ENCODE measurements around the gene GRM1. TPM values are rescaled to one million over a fixed set of nuclear protein-coding genes. Genes with fewer than 3 reads are reported as not detected.

The GRM1 gene
- total and polyA plus RNA-seq, 2 experiments from 2014 or later, result not detected

- no peaks in the 10 kb centered on the region for H3F3A ChIP-seq (ENCODE audit: insufficient read depth)
- no peak overlapping the region for H3K4me2 ChIP-seq (ENCODE audit: unreplicated experiment)
- no peaks in the 10 kb centered on the region for H3K27me3 ChIP-seq (replicated peaks; ENCODE audit: insufficient read depth)
- H3K9ac ChIP-seq, result no peak overlapping the region
- WGBS, 2 experiments (ENCODE audit: low coverage in 1 of 2, low lambda C conversion rate in 2 of 2, missing lambda C conversion rate in 2 of 2), result 24 to 27% methylated on average over 4 of the region's 4 CpGs
- no peak for DNase-seq
- no peak for TF ChIP-seq EZH2phosphoT487 (IDR thresholded peaks at IDR 0.05; ENCODE audit: insufficient read depth, low read depth)
- TF ChIP-seq EZH2 (IDR thresholded peaks at IDR 0.05; ENCODE audit: insufficient read depth, poor library complexity, severe bottlenecking), result no peak
- no peak overlapping the region for H2AFZ ChIP-seq
- H3K79me2 ChIP-seq (ENCODE audit: insufficient read depth), result no peaks in the 10 kb centered on the region
- no peaks in the 10 kb centered on the region for H3K9me2 ChIP-seq (ENCODE audit: insufficient read depth)
- no peak overlapping the region for H3K4me3 ChIP-seq
- in situ Hi-C loops (cut with MboI), result no loop called here
- no peaks in the 10 kb centered on the region for H3K36me3 ChIP-seq (ENCODE audit: low read depth)
- H3K27ac ChIP-seq, result no peak overlapping the region
- H4K20me1 ChIP-seq (ENCODE audit: insufficient read depth), result no peaks in the 10 kb centered on the region
- H3K4me1 ChIP-seq (ENCODE audit: insufficient read depth), result no peaks in the 10 kb centered on the region
- H3K9me3 ChIP-seq (ENCODE audit: low read depth), result no peaks in the 10 kb centered on the region
Observed at GRCh38 chr6:146153040-146153758, 124.3 kb downstream of the GRM1 start.

GRCh38 chr6:146154197-146154596, 125.3 kb downstream of the GRM1 start:
- H3K4me1 ChIP-seq (ENCODE audit: insufficient read depth), result no peaks in the 10 kb centered on the region
- 4% methylated on average over 6 of the region's 6 CpGs for WGBS, 2 experiments (ENCODE audit: low coverage in 1 of 2, low lambda C conversion rate in 2 of 2, missing lambda C conversion rate in 2 of 2)
- no peaks in the 10 kb centered on the region for H3F3A ChIP-seq (ENCODE audit: insufficient read depth)
- TF ChIP-seq EZH2 (IDR thresholded peaks at IDR 0.05; ENCODE audit: insufficient read depth, poor library complexity, severe bottlenecking) (no peak), EZH2phosphoT487 (IDR thresholded peaks at IDR 0.05; ENCODE audit: insufficient read depth, low read depth) (no peak)
- H3K79me2 ChIP-seq (ENCODE audit: insufficient read depth), result no peaks in the 10 kb centered on the region
- no peak overlapping the region for H3K4me2 ChIP-seq (ENCODE audit: unreplicated experiment)
- no peak overlapping the region for H3K27ac ChIP-seq
- no peak overlapping the region for H3K4me3 ChIP-seq
- H3K27me3 ChIP-seq (replicated peaks; ENCODE audit: insufficient read depth), result no peaks in the 10 kb centered on the region
- DNase-seq, result no peak
- H3K9ac ChIP-seq, result no peak overlapping the region
- H3K9me2 ChIP-seq (ENCODE audit: insufficient read depth), result no peaks in the 10 kb centered on the region
- H2AFZ ChIP-seq, result no peak overlapping the region
- H3K9me3 ChIP-seq (ENCODE audit: low read depth), result no peaks in the 10 kb centered on the region
- in situ Hi-C loops (cut with MboI), result no loop called here
- no peaks in the 10 kb centered on the region for H4K20me1 ChIP-seq (ENCODE audit: insufficient read depth)
- H3K36me3 ChIP-seq (ENCODE audit: low read depth), result no peaks in the 10 kb centered on the region

DNA sequence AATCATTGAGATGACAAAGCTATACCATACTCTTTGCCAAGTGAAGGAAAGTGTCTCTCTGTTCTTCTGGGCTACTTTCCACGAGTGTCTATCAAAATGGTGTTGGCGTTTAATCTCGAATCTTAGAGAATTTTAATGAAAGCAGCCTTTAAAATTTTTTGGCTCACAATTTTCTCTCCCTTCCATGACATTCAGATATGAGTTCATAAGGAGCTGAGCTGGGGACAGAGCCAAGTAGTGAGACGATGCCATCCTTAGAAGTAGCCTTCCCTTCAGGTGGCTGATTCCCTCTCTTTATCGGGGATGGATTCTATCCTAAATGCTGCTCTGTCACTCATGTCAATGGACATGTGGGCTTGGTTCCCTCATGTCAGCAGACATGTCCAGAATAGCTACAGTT, 132.8 kb downstream of the GRM1 start:
- in situ Hi-C loops (cut with MboI), result no loop called here

DNA sequence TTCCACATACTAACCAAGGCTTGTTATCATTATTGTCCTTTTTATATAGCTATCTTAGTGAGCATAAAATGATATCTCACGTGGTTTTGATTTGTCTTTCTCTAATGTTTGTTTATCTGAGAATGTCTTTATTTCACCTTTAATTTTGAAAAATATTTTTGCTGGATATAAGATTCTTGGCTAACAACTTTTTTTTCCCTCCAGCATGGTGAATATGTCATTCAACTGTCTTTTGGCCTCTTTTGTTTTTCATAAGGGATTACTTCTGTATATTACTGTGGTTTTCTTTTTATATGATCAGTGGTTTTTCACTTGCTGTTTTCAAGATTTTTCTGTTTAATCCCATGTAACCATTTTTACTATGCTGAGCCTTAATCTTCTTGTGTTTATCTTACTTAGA, 141.0 kb downstream of the GRM1 start:
- Histone ChIP-seq H3F3A (ENCODE audit: insufficient read depth) (no peaks in the 10 kb centered on the region), H2AFZ (no peak overlapping the region), H3K9me2 (ENCODE audit: insufficient read depth) (no peaks in the 10 kb centered on the region), H3K9me3 (ENCODE audit: low read depth) (no peaks in the 10 kb centered on the region), H3K4me3 (no peak overlapping the region), H3K4me2 (ENCODE audit: unreplicated experiment) (no peak overlapping the region), H3K4me1 (ENCODE audit: insufficient read depth) (no peaks in the 10 kb centered on the region), H3K27ac (no peak overlapping the region), H3K79me2 (ENCODE audit: insufficient read depth) (no peaks in the 10 kb centered on the region), H3K27me3 (replicated peaks; ENCODE audit: insufficient read depth) (no peaks in the 10 kb centered on the region), H4K20me1 (ENCODE audit: insufficient read depth) (no peaks in the 10 kb centered on the region), H3K36me3 (ENCODE audit: low read depth) (no peaks in the 10 kb centered on the region), H3K9ac (no peak overlapping the region)
- TF ChIP-seq EZH2phosphoT487 (IDR thresholded peaks at IDR 0.05; ENCODE audit: insufficient read depth, low read depth) (no peak), EZH2 (IDR thresholded peaks at IDR 0.05; ENCODE audit: insufficient read depth, poor library complexity, severe bottlenecking) (no peak)
- in situ Hi-C loops (cut with MboI), result no loop called here
- WGBS, 2 experiments (ENCODE audit: low coverage in 1 of 2, low lambda C conversion rate in 2 of 2, missing lambda C conversion rate in 2 of 2), result 17 to 30% methylated on average over 1 of the region's 1 CpG
- no peak for DNase-seq

More for the DNA sequence above, 132.8 kb downstream of the GRM1 start:
- no peak for DNase-seq
- 19 to 29% methylated on average over 5 of the region's 5 CpGs for WGBS, 2 experiments (ENCODE audit: low coverage in 1 of 2, low lambda C conversion rate in 2 of 2, missing lambda C conversion rate in 2 of 2)
- H3K27me3 ChIP-seq (replicated peaks; ENCODE audit: insufficient read depth), result no peaks in the 10 kb centered on the region
- TF ChIP-seq EZH2phosphoT487 (IDR thresholded peaks at IDR 0.05; ENCODE audit: insufficient read depth, low read depth) (no peak), EZH2 (IDR thresholded peaks at IDR 0.05; ENCODE audit: insufficient read depth, poor library complexity, severe bottlenecking) (no peak)
- H4K20me1 ChIP-seq (ENCODE audit: insufficient read depth), result no peaks in the 10 kb centered on the region
- no peaks in the 10 kb centered on the region for H3K79me2 ChIP-seq (ENCODE audit: insufficient read depth)
- no peaks in the 10 kb centered on the region for H3F3A ChIP-seq (ENCODE audit: insufficient read depth)
- H3K9me3 ChIP-seq (ENCODE audit: low read depth), result no peaks in the 10 kb centered on the region
- no peaks in the 10 kb centered on the region for H3K36me3 ChIP-seq (ENCODE audit: low read depth)
- H3K4me1 ChIP-seq (ENCODE audit: insufficient read depth), result no peaks in the 10 kb centered on the region
- no peak overlapping the region for H2AFZ ChIP-seq
- no peak overlapping the region for H3K4me3 ChIP-seq
- H3K4me2 ChIP-seq (ENCODE audit: unreplicated experiment), result no peak overlapping the region
- no peaks in the 10 kb centered on the region for H3K9me2 ChIP-seq (ENCODE audit: insufficient read depth)
- no peak overlapping the region for H3K27ac ChIP-seq
- no peak overlapping the region for H3K9ac ChIP-seq

All from GM23248 (cell line).